K562 (cell line): ENCODE measurements around the gene PRR14L. TPM values are rescaled to one million over a fixed set of nuclear protein-coding genes. Genes with fewer than 3 reads are reported as not detected.

Source experiments
- ATAC-seq: fragments of 200-7000 bp; cut with Tn5 transposase; 3 replicates; pipeline ENCODE4 v1.9.1; 2020; ENCODE audit warnings: moderate library complexity
- BruUV-seq: library from RNA; stranded (reverse); fragments of 400-500 nt; replicated peaks from 2 replicates; lab custom pipeline; 2021; lab: Mats Ljungman, UMichigan
- CTCF ChIA-PET: fragments of 300-600 bp; formaldehyde crosslinking; extraction: SDS; loops from one replicate; lab custom pipeline; 2021; ENCODE audit warnings: low intra/inter-chr PET ratio; lab: Yijun Ruan, JAX
- POLR2A ChIA-PET: fragments of 300-600, 350-650 bp; sonication (Branson Sonifier 250); formaldehyde crosslinking; extraction: SDS; loops from one replicate; lab custom pipeline; 2021; ENCODE audit warnings: antibody characterized with exemption, inconsistent platforms; lab: Yijun Ruan, JAX
- DNase-seq, 4 experiments: peaks; one replicate each; pipeline versions ENCODE4 v3.0.0 to v3.0.0-alpha.2; 2011 to 2018; ENCODE audit warnings: low spot score in 3 of 4, mixed read lengths in 3 of 4; ENCODE audit errors: extremely low read depth in 1 of 4
- FAIRE-seq: peaks from 2 replicates; lab custom pipeline; 2011; peaks lifted over from hg19 to GRCh38; lab: Jason Lieb, UNC
- H2AFZ ChIP-seq: 2 replicates; pipeline ENCODE4 v1.6.0; 2011; ENCODE audit warnings: low read depth, low read length, control low read depth, inconsistent platforms
- H3K27ac ChIP-seq: fragments of 200-600 bp; 3 replicates; pipeline ENCODE4 v1.8.0; 2011; ENCODE audit warnings: low read depth, mild to moderate bottlenecking, control low read depth, inconsistent platforms, low read length, moderate library complexity, mixed read lengths; ENCODE audit errors: extremely low read depth
- H3K27me3 ChIP-seq, 2 experiments: fragments of 300-600 bp in 1 of 2; 2 replicates in 1 of 2; 3 replicates in 1 of 2; pipeline versions ENCODE4 v1.6.0 to v1.8.0; 2011; ENCODE audit warnings: inconsistent platforms in 2 of 2, low read length in 2 of 2, mild to moderate bottlenecking in 1 of 2, mixed read lengths in 1 of 2, moderate library complexity in 1 of 2; ENCODE audit not compliant: control insufficient read depth in 2 of 2, insufficient read depth in 2 of 2
- H3K36me3 ChIP-seq: fragments of 300-600 bp; 3 replicates; pipeline ENCODE4 v1.8.0; 2011; ENCODE audit warnings: mild to moderate bottlenecking, low read length, inconsistent platforms; ENCODE audit not compliant: control insufficient read depth, insufficient read depth
- H3K4me1 ChIP-seq, 2 experiments: fragments of 200-600 bp in 1 of 2; replicated peaks in 1 of 2; 2 replicates in 1 of 2; 3 replicates in 1 of 2; pipeline versions ENCODE4 v1.5.1 to v1.8.0; 2011; ENCODE audit warnings: inconsistent platforms in 2 of 2, low read length in 2 of 2, mild to moderate bottlenecking in 1 of 2, mixed read lengths in 1 of 2, moderate library complexity in 1 of 2; ENCODE audit not compliant: control insufficient read depth in 2 of 2, insufficient read depth in 2 of 2
- H3K4me2 ChIP-seq: 2 replicates; pipeline ENCODE4 v1.6.1; 2011; ENCODE audit warnings: low read length, control low read depth, inconsistent platforms, mixed read lengths; ENCODE audit not compliant: insufficient read depth
- H3K4me3 ChIP-seq: fragments of 200-600 bp; sonication (generic), shearing (Covaris generic); 2 replicates; pipeline ENCODE4 v1.5.1; 2016; ENCODE audit warnings: control low read depth, inconsistent platforms
- H3K79me2 ChIP-seq: fragments of 200-600 bp; 3 replicates; pipeline ENCODE4 v1.8.0; 2011; ENCODE audit warnings: low read length, inconsistent platforms; ENCODE audit not compliant: control insufficient read depth, insufficient read depth
- H3K9ac ChIP-seq, 2 experiments: 2 replicates each; pipeline versions ENCODE4 v1.6.0 to v1.6.1; 2011; ENCODE audit warnings: low read depth in 2 of 2, low read length in 2 of 2, control low read depth in 1 of 2, inconsistent platforms in 1 of 2, mild to moderate bottlenecking in 1 of 2, mixed read lengths in 1 of 2; ENCODE audit not compliant: insufficient read depth in 1 of 2
- H3K9me1 ChIP-seq: one replicate; pipeline ENCODE4 v1.6.0; 2011; ENCODE audit warnings: inconsistent platforms, mild to moderate bottlenecking, low read length, moderate library complexity; ENCODE audit not compliant: control insufficient read depth, insufficient read depth
- H3K9me3 ChIP-seq: replicated peaks from 2 replicates; pipeline ENCODE4 v1.5.1; 2011; ENCODE audit warnings: low read depth, low read length, inconsistent platforms; ENCODE audit not compliant: control insufficient read depth, insufficient read depth
- H4K20me1 ChIP-seq: replicated peaks from 2 replicates; pipeline ENCODE4 v1.6.1; 2011; ENCODE audit warnings: low read length, inconsistent platforms, mixed read lengths; ENCODE audit not compliant: control insufficient read depth, insufficient read depth
- MBD2 ChIP-seq: sonication (generic); IDR thresholded peaks from 2 replicates; pipeline ENCODE4 v1.6.1; 2016; ENCODE audit warnings: low read depth, borderline replicate concordance
- PHB2 ChIP-seq: fragments of 450-650 bp; IDR thresholded peaks from 2 replicates; pipeline ENCODE4 v1.6.1; 2017; ENCODE audit warnings: low read depth
- RBFOX2 ChIP-seq: fragments of 200-400 bp; formaldehyde crosslinking; IDR thresholded peaks from 2 replicates; pipeline ENCODE4 v1.6.1; 2017; ENCODE audit warnings: low read depth, mild to moderate bottlenecking, low read length, moderate library complexity
- RCOR1 ChIP-seq, 2 experiments: IDR thresholded peaks; 2 replicates each; pipeline ENCODE4 v1.6.1; 2012; ENCODE audit warnings: low read depth in 2 of 2, low read length in 2 of 2, borderline replicate concordance in 1 of 2, improper control_type of control experiment in 1 of 2
- SNRNP70 ChIP-seq: fragments of 200-400 bp; formaldehyde crosslinking; optimal IDR thresholded peaks from 2 replicates; pipeline ENCODE3; 2017; ENCODE audit warnings: low read depth, low read length
- TAF15 ChIP-seq: fragments of 200-400 bp; formaldehyde crosslinking; IDR thresholded peaks from 2 replicates; pipeline ENCODE4 v1.6.1; 2017; ENCODE audit warnings: mild to moderate bottlenecking, low read depth, low read length, moderate library complexity
- TRIM24 ChIP-seq, 2 experiments: fragments of 450-650 bp; IDR thresholded peaks; 2 replicates each; pipeline ENCODE4 v1.6.1; 2016
- ZBTB7A ChIP-seq: IDR thresholded peaks from 2 replicates; pipeline ENCODE4 v1.6.1; 2011; ENCODE audit warnings: low read depth, mild to moderate bottlenecking, low read length, moderate library complexity, borderline replicate concordance; ENCODE audit not compliant: control insufficient read depth
- ZEB2 ChIP-seq: fragments of 450-650 bp; IDR thresholded peaks from 2 replicates; pipeline ENCODE4 v1.6.1; 2016
- ZNF184 ChIP-seq: sonication (generic); formaldehyde crosslinking; IDR thresholded peaks from 2 replicates; pipeline ENCODE4 v1.5.0; 2020; ENCODE audit warnings: missing genetic modification reagents
- ZNF507 ChIP-seq: conservative IDR thresholded peaks from 2 replicates; pipeline ENCODE4 v1.6.1; 2017; ENCODE audit warnings: missing genetic modification characterization, missing compliant biosample characterization
- ZNF589 ChIP-seq: fragments of 200-800 bp; sonication (Bioruptor generic); IDR thresholded peaks from 2 replicates; pipeline ENCODE4 v1.6.1; 2016; ENCODE audit warnings: low read depth, missing genetic modification characterization, missing compliant biosample characterization
- ZNF696 ChIP-seq: fragments of 250-450 bp; sonication (Bioruptor Pico); conservative IDR thresholded peaks from 2 replicates; pipeline ENCODE4 v1.4.0; 2020; ENCODE audit warnings: mild to moderate bottlenecking, moderate library complexity
- whole genome bisulfite sequencing: fragments of 100-300 bp; shearing (Covaris generic); methylation state at CpG from one replicate; pipeline ENCODE4 v1.1.6; 2016; ENCODE audit warnings: low coverage, mixed read lengths; ENCODE audit not compliant: insufficient coverage; ENCODE audit errors: missing lambda C conversion rate; 5-methylcytosine and 5-hydroxymethylcytosine counted together
- in situ Hi-C: fragments of 300-500 bp; cut with MboI; formaldehyde crosslinking; loops from 4 replicates; pipeline ENCODE4 v1.15.0; 2018; ENCODE audit warnings: inconsistent platforms, mixed read lengths
- intact Hi-C: fragments of 100-400 bp; cut with micrococcal nuclease; formaldehyde crosslinking; loops from 2 replicates; pipeline ENCODE4 v1.14.2; 2022
- polyA plus RNA-seq, 8 experiments: library from polyadenylated mRNA; depleted of rRNA in 4 of 8; stranded (reverse) in 5 of 8; unstranded in 3 of 8; fragments of >200 nt; fragmentation: Nextera tagmentation in 2 of 8; fragmentation: Illumina TruSeq in 1 of 8; extraction: Ambion mirVana in 2 of 8; extraction: Trizol in 1 of 8; gene quantifications; 2 replicates each; pipeline versions ENCODE4 v1.2.1 to v1.2.3, GENCODE V29; 2011 to 2014; ENCODE audit warnings: inconsistent platforms in 1 of 8, missing spikeins in 1 of 8
- total RNA-seq, 7 experiments: library from RNA; depleted of rRNA in 6 of 7; stranded (reverse); fragments of >200 nt in 6 of 7; fragmentation: Illumina TruSeq in 2 of 7; extraction: Trizol in 2 of 7; gene quantifications; 2 replicates each; pipeline versions ENCODE4 v1.2.1 to v1.2.3, GENCODE V29; 2011 to 2021; ENCODE audit warnings: low replicate concordance in 1 of 7
- TF ChIP-seq, protein P1 (sequence below): fragments of 250-450 bp; sonication (Bioruptor Pico); IDR thresholded peaks from 2 replicates; pipeline ENCODE4 v1.4.0; 2020
- TF ChIP-seq, protein P2 (sequence below): fragments of 200-800 bp; sonication (Bioruptor generic); IDR thresholded peaks from 2 replicates; pipeline ENCODE4 v1.6.1; 2017; ENCODE audit warnings: missing genetic modification characterization, missing compliant biosample characterization
- TF ChIP-seq, protein P3 (sequence below): fragments of 450-650 bp; formaldehyde crosslinking; IDR thresholded peaks from 2 replicates; pipeline ENCODE4 v1.4.0; 2022; ENCODE audit warnings: mild to moderate bottlenecking, moderate library complexity

PRR14L gene
- total and polyA plus RNA-seq, 9 of the 15 experiments (the other 6 are each of a cell fraction or from before 2014, with no cell fraction given), result 2.8 to 36.3 (median 12.3) TPM

DNA sequence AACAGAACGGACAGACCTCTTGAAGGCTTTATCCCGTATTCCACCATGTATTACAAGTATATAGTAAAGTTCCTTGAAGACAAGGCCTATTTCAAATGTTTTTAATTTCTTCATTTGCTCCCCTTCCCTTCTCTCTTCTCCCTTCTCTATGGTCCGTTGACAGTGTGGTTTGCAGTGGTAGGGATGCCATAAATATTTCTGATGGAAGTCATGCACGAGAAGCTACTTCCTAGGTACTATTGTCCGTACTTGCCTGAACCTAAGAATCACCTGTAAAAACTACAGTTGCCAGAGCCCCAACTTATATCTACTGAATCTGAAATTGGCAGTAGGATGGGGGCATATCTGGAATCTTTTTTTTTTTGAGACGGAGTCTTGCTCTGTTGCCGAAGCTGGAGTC lies 90.7 kb downstream of the PRR14L start:
- in situ Hi-C loops, result no loop called here
- no peaks in the 10 kb centered on the region for H3K9me3 ChIP-seq
- H3K9ac ChIP-seq, result no peak overlapping the region
- WGBS, result 86% methylated on average over 6 of the region's 7 CpGs
- ChIA-PET POLR2A (no interaction called here), CTCF (no interaction called here)
- no peak overlapping the region for H3K4me2 ChIP-seq
- H3K27me3 ChIP-seq, result no peaks in the 10 kb centered on the region
- no peak for TF ChIP-seq PHB2
- no peak for TF ChIP-seq RCOR1 (IDR thresholded peaks at IDR 0.05; ENCODE audit: borderline replicate concordance in 1 of 2, low read depth in 2 of 2, low read length in 2 of 2)
- TF ChIP-seq, protein P1, sequence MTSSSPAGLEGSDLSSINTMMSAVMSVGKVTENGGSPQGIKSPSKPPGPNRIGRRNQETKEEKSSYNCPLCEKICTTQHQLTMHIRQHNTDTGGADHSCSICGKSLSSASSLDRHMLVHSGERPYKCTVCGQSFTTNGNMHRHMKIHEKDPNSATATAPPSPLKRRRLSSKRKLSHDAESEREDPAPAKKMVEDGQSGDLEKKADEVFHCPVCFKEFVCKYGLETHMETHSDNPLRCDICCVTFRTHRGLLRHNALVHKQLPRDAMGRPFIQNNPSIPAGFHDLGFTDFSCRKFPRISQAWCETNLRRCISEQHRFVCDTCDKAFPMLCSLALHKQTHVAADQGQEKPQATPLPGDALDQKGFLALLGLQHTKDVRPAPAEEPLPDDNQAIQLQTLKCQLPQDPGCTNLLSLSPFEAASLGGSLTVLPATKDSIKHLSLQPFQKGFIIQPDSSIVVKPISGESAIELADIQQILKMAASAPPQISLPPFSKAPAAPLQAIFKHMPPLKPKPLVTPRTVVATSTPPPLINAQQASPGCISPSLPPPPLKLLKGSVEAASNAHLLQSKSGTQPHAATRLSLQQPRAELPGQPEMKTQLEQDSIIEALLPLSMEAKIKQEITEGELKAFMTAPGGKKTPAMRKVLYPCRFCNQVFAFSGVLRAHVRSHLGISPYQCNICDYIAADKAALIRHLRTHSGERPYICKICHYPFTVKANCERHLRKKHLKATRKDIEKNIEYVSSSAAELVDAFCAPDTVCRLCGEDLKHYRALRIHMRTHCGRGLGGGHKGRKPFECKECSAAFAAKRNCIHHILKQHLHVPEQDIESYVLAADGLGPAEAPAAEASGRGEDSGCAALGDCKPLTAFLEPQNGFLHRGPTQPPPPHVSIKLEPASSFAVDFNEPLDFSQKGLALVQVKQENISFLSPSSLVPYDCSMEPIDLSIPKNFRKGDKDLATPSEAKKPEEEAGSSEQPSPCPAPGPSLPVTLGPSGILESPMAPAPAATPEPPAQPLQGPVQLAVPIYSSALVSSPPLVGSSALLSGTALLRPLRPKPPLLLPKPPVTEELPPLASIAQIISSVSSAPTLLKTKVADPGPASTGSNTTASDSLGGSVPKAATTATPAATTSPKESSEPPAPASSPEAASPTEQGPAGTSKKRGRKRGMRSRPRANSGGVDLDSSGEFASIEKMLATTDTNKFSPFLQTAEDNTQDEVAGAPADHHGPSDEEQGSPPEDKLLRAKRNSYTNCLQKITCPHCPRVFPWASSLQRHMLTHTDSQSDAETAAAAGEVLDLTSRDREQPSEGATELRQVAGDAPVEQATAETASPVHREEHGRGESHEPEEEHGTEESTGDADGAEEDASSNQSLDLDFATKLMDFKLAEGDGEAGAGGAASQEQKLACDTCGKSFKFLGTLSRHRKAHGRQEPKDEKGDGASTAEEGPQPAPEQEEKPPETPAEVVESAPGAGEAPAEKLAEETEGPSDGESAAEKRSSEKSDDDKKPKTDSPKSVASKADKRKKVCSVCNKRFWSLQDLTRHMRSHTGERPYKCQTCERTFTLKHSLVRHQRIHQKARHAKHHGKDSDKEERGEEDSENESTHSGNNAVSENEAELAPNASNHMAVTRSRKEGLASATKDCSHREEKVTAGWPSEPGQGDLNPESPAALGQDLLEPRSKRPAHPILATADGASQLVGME (CRISPR knock-in tag), result no peak
- TF ChIP-seq ZNF589 (CRISPR knock-in tag), result no peak
- TF ChIP-seq, protein P2, sequence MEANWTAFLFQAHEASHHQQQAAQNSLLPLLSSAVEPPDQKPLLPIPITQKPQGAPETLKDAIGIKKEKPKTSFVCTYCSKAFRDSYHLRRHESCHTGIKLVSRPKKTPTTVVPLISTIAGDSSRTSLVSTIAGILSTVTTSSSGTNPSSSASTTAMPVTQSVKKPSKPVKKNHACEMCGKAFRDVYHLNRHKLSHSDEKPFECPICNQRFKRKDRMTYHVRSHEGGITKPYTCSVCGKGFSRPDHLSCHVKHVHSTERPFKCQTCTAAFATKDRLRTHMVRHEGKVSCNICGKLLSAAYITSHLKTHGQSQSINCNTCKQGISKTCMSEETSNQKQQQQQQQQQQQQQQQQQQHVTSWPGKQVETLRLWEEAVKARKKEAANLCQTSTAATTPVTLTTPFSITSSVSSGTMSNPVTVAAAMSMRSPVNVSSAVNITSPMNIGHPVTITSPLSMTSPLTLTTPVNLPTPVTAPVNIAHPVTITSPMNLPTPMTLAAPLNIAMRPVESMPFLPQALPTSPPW (CRISPR knock-in tag), result no peak
- no peak for TF ChIP-seq ZBTB7A
- TF ChIP-seq RBFOX2, result no peak
- no peak for TF ChIP-seq ZNF696
- TF ChIP-seq SNRNP70, result no peak
- no peak for TF ChIP-seq TRIM24 (IDR thresholded peaks at IDR 0.05)
- no peak for TF ChIP-seq TAF15
- TF ChIP-seq, protein P3, sequence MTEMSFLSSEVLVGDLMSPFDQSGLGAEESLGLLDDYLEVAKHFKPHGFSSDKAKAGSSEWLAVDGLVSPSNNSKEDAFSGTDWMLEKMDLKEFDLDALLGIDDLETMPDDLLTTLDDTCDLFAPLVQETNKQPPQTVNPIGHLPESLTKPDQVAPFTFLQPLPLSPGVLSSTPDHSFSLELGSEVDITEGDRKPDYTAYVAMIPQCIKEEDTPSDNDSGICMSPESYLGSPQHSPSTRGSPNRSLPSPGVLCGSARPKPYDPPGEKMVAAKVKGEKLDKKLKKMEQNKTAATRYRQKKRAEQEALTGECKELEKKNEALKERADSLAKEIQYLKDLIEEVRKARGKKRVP (CRISPR knock-in tag), result no peak
- no peak for TF ChIP-seq ZEB2
- TF ChIP-seq ZNF507 (tag), result no peak
- no peak for TF ChIP-seq MBD2
- no peak for TF ChIP-seq ZNF184 (CRISPR knock-in tag)
- H3K27ac ChIP-seq, result no peak overlapping the region
- H3K4me1 ChIP-seq, result peaks cover 5 to 10% of the 10 kb centered on the region in 2 experiments; a peak in 4 of 5 replicates
- H3K36me3 ChIP-seq, result no peaks in the 10 kb centered on the region
- no peaks in the 10 kb centered on the region for H4K20me1 ChIP-seq
- BruUV-seq, result no TSS peak
- H3K79me2 ChIP-seq, result peaks cover 53% of the 10 kb centered on the region
- no peak for FAIRE-seq
- H2AFZ ChIP-seq, result no peak overlapping the region
- ATAC-seq, result no peak
- no peak overlapping the region for H3K4me3 ChIP-seq
- intact Hi-C loops, result no loop called here
- no peak for DNase-seq
- H3K9me1 ChIP-seq, result no peaks in the 10 kb centered on the region
